NCI-H2029 (cell line): ENCODE results near the gene GRIFIN.

ENCODE experiments used
- DNase-seq: peaks from one replicate; lab custom pipeline; 2025; lab: John Stamatoyannopoulos, UW

GRIFIN gene

GRCh38 chr7:2512713-2513112, 36.5 kb upstream of the GRIFIN start:
- DNase-seq, result no peak

DNA sequence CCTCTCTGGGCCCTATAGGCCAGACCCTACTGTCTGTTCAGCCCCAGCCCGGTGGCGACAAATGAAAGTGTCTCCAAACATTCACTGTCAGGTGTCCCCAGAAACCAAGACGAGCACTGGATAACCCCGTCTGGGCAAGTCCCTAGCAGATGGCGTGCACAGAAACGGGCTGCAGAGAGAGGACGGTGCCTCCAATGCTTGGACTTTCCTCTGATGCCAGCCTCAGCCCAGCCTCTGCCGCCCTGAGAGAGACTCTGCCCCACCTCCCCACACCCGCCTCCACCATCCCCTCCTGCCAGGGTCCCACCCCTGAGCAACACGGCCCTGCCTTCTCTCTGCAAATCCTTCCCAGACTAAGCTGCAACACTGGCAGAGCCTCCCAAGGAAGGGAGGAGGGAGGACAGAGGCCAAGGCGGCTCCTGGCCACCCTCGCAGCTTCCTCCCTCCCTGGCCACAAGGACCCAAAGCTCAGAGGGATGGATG, 36.0 kb upstream of the GRIFIN start:
- DNase-seq, result no peak

GRCh38 chr7:2511769-2512168, 35.6 kb upstream of the GRIFIN start:
- no peak for DNase-seq

DNA sequence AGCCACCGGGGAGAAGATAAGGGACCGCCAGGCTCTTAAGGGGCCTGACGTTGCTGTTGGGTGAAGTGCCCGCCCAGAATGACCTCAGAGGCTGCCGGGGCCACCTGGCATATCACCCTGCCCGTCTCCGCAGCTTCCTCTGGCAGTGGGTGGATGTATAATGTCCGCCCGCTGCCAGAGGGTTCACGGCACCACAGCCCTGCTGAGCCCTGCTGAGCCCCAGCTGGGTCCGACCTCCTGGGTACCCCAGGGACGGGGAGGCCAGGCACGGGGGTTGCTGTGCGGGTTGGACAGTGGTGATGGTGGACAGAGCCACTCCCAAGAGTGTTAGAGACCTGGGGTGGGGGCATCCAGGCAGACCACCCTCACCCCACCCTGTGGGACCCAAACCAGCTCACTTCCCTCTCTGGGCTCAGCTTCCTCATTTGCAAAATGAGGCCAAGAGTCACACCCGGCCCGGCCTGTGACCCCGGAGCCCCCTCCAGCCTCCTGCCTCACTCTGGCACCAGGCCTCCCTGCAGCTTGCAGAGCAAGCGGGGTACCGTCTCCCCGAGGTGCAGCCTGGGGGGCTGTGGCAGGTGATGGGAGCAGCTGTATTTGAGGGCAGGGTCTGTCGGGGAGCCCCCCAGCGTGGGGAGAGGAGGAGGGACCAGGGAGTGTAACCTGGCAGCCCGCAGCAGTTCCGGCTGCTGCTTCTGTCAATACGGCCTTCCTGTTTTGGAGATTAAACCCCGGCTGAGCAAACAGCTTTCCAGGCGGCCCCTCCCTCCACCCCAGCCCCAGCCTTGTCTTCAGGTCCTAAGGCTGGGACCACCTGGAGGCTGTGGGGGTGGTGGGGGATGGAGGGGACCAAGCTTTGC, 34.9 kb upstream of the GRIFIN start:
- peak; percentile 53 for DNase-seq

DNA sequence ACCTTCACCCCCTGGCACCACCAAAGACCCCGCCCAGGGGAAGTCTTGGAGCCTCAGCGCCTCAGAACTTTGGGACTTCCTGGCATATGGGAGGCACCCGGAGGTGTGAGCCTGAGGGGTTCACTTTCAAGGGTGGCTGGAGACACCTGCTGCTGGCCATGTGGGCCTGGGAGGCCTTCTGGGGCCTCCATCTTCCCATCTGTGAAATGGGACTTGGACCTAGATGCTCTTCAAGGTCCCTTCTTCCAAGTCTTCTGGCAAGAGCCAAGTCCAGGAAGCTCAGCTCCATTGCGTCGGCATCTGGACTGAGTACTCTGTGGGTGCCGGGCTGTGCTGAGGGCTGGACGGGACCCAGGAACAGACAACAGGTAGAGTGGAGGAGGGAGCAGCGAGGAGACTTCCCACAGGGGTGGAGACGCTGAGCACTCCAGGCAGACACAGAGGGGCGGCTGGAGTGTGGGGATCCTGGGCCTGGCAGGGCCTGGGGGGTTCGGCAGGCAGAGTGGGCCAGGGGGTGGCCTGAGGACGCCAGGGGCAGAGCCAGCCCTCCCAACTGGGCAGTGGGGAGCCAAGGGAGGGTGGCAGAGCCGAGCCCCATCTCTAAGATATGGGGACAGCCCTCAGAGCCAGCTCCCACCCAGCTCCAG, 34.1 kb upstream of the GRIFIN start:
- DNase-seq, result no peak

GRCh38 chr7:2509298-2509906, 33.2 kb upstream of the GRIFIN start:
- no peak for DNase-seq

DNA sequence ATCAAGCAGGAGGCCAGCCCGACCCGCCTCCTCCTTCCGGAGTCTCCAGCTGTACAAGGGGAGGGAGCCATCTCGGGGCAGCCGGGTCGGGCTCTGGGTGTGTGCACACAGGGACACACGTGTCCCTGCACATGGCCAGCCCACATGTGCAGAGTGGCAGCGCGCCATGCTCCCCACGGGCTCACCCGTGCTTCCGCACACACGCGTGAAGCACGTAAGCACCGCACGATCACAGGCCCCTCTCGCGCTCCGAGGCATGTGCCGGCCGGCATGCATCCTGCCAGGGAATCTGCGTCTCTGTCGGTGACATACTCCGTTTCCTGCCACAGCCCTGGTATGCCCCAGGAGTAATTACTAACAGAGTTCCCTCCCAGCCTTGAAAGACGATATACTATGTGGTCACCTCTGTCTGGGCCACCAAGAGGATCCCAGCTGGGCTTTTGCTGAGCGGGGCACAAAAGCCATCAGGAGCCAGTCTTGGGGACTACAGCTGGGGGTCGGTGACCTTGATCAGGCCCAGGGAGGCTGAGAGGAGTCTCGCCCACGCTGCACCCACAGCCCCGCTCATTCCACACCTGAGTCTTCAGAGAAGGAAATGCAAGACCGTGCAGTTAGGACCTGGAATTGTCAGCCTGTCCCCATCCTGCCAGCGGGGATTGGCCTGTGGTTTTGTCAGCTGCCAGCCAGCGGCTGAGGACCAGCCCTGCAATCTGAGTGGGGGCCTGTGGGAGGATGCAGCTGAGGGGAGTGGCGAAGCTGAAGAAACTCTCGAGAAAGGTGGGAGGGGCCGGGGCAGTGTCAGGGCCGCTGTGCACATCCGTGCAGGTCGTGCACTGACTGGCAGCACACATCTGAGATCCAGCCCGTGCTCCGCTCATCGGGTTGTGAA, 32.4 kb upstream of the GRIFIN start:
- peak; percentile 61 for DNase-seq

GRCh38 chr7:2507917-2508306, 31.7 kb upstream of the GRIFIN start:
- DNase-seq, result no peak

DNA sequence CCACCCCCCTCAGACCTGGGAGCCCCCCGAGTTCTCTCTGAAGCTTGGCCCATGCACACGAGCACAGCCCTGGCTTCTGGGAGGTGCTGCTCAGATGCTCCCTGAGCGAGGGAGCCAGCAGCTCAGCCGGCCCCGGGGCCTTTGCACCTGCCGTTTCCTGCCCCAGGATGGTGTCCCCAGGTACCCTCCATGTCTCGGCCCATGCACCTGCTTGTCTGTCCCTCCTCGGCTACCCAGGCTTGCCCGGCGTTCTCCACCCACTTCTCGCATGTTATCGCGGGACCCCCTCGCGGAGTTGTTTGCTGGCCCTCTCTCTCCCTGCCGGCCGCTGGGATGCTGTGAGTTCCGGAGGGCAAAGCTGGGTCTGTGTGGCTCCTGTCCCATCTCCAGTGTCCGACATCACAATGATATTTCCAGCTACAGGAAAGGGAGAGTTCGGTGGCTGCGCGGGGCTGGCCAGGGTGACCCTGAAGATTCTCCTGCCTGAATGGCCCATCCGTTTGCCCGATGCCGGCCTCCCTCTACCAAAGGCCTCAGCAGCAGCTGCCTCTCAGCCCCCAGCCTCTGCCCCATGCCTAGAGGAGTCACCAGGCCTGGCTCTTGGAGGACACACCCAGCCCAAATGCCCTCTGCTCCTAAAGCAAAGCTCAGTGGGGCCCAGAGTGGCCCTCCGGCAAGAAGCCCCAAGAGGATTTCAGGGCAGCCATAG, 31.2 kb upstream of the GRIFIN start:
- DNase-seq, result no peak

- no peak for DNase-seq
Measured at GRCh38 chr7:2505401-2505800, 29.2 kb upstream of the GRIFIN start.

DNA sequence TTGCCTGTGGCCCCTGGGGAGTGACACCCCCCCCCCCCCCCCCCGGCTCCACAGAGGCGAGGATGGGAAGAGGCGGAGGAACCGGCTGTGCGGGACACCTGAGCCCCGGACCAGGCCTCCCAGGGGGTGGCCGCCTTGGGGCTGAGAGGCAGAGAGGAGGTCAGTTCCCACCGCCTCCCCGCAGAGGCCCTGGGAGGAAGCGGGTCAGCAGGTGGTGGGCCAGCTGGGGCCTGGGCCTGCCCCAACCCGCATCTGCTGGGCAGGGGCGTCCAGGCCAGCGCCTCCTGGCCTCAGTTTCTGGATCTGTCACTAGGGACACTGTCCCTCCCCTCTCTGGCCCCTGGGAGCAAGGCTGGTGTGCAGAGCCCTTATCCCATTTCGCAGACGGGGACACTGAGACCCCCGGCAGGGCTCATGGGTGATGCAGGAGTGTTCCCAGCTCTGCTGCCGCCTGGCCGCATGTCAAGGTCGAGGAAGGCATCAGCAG, 28.7 kb upstream of the GRIFIN start:
- no peak for DNase-seq

GRCh38 chr7:2504128-2504888, 28.1 kb upstream of the GRIFIN start:
- DNase-seq, result no peak

DNA sequence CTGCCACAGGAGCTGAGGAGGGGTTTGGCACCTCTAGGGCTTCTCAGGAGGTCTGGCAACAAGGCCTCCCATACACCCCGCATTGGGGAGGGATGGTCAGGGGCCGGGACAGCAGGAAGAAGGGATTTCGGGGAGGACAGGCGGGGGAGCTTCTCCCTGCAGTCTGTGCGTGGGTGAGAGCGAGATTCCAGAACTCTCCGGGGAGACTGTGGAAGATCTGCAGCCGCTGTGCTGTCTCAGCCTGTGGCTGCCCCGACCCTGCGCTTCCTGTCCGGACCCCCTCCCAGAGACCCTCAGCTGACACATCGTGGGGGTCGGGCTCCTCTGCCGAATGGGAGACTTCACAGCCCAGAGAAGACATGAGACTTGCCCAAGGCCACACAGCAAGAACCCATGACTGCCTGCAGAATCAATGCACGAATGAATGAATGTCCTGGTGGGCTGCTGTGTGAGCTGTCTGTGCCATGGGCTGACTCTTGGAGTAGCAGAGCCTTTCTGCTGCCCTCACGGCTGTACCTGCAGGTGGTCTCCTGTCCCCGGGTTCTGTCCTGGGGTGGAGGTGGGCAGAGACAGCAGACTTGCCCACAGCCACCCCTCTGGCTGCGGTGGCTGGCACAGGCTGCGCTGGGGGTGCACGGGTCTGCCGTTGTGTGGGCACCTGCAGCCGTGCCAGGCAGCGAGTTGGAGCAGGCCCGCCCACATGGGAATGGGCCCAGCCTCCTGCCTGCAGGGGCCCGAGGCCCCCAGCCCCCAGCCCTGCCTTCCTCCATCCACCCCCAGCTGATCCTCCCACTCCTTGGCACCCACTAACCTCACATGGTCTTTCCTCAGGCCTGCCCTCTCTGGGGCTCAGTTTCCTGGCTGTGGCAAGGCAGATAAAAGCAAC, 27.1 kb upstream of the GRIFIN start:
- no peak for DNase-seq

GRCh38 chr7:2502647-2502966, 26.4 kb upstream of the GRIFIN start:
- DNase-seq, result no peak

GRCh38 chr7:2501947-2502646, 25.9 kb upstream of the GRIFIN start:
- no peak for DNase-seq

DNA sequence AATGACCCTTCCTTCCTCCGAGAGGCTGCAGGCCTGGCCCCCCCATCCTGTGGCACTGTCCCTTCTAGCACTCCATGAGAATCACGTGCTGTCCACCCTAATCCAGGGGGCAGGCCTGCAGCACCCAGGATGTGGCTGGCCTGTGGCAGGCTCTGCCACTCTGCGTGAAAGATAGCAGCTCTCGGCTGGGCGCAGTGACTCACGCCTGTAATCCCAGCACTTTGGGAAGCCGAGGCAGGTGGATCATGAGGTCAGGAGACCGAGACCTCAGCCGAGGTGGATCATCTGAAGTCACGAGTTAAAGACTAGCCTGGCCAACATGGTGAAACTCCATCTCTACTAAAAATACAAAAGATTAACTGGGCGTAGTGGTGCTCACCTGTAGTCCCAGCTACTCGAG, 24.5 kb upstream of the GRIFIN start:
- DNase-seq, result no peak

DNA sequence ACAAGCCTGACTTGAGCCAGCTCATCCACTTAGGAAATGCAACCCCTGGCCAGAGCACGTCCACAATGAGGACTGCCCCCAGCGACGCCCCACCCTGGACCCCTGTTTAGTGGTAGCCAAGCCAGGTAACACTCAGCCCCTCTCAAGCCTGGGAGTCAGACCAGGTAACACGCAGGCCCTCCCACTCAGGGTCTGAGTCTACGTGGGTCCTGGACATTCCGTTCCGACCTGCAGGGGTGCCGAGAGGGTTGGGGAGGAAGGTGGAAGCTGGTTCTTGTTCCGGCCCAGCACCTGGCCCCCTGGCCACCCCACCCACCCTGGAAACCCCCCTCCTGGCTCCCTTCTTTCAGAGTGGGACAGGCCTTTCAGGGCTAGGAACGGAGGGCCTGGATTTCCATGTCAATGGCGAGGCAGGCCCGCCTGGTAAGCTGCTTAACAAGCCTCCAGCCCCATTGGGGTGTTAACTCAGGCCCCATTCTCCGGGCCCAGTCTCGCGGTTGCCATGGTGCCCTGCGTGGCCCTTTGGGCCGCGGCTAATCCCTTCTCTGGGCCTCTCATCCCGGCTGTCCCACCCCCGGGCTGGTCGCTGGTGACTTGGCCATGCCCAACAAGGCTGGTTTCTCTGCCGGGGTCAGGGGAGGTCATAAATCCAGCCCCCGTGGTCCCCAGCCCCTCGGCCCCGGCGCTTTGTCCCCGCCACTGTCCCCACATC, 23.7 kb upstream of the GRIFIN start:
- no peak for DNase-seq

DNA sequence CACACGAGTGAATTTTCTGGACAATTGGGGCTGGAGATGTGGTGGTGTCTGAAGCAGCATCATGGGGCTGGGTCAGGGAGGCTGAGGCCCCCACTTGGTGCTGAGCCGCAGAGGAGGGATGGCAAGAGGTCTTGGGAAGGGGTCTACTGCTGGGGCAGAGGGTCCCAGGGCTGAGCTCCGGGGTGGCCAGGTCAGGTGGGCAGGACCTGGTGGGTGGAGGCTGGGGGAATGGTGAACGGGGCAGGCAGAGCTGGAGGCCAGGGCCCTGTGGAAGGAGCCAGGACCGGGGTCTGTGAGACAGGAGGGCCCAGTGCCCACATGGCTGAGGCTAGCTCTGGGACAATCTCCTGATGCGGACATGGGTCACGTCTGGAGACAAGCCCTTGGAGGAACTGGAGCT, 23.0 kb upstream of the GRIFIN start:
- no peak for DNase-seq
